Lower leg skin (tissue), 4 donors: ENCODE data around the gene OTX1. TPM values are rescaled to one million over a fixed set of nuclear protein-coding genes. Genes with fewer than 3 reads are reported as not detected.

Experiments
- DNase-seq, 2 donors: peaks; one replicate each; pipeline ENCODE4 v3.0.0-alpha.2; 2019; ENCODE audit warnings: low spot score in 2 of 2
- H3K4me3 ChIP-seq: fragments of 200-600 bp; sonication (generic); 2 replicates; pipeline ENCODE4 v1.5.1; 2017; ENCODE audit warnings: mild to moderate bottlenecking, low read depth; ENCODE audit not compliant: poor library complexity, severe bottlenecking
- CTCF ChIP-seq, 3 donors: fragments of 450-650 bp; IDR thresholded peaks; one replicate each; pipeline ENCODE4 v1.5.1; 2016; ENCODE audit warnings: antibody characterized with exemption in 3 of 3, mild to moderate bottlenecking in 3 of 3, moderate library complexity in 2 of 3
- POLR2A ChIP-seq, 2 donors: fragments of 450-650 bp; IDR thresholded peaks; one replicate each; pipeline ENCODE4 v1.6.1; 2016 to 2017; ENCODE audit warnings: antibody characterized with exemption in 2 of 2, mild to moderate bottlenecking in 1 of 2, moderate library complexity in 1 of 2
- WGBS, 2 donors: methylation state at CpG; one replicate each; pipeline ENCODE4 v1.1.5; 2018; 5-methylcytosine and 5-hydroxymethylcytosine counted together
- intact Hi-C: fragments of 100-400 bp; cut with DNase I; formaldehyde crosslinking; loops from one replicate; pipeline ENCODE4 v1.15.0; 2023; ENCODE audit warnings: low total_unique reads
- total RNA-seq, 4 donors: library from RNA; depleted of rRNA; stranded (reverse); fragments of >200 nt; gene quantifications; one replicate each; pipeline ENCODE4 v1.1.0, GENCODE V29; 2016

The OTX1 gene
- total RNA-seq, 4 donors from 2014 or later = 5.3 to 9.2 (median 8.0) TPM

GRCh38 chr2:63051042-63051794 lies 588 bp downstream of the OTX1 start:
- intact Hi-C loops = loop anchor here (10.0 kb wide), 1 partner anchor 1936 kb away; no protein-coding TSS in a partner anchor
- 9 to 14% methylated on average over 32 to 39 of the region's 42 CpGs for WGBS, 2 donors
- no peak for DNase-seq
- TF ChIP-seq CTCF (IDR thresholded peaks at IDR 0.05) = no peak
- no peak for TF ChIP-seq POLR2A (IDR thresholded peaks at IDR 0.05)
- H3K4me3 ChIP-seq = peak overlapping the region; percentile 66

GRCh38 chr2:63051795-63052333 lies 1.2 kb downstream of the OTX1 start:
- intact Hi-C loops = loop anchor here (10.0 kb wide), 1 partner anchor 1937 kb away; no protein-coding TSS in a partner anchor
- DNase-seq = no peak
- TF ChIP-seq POLR2A (IDR thresholded peaks at IDR 0.05) (no peak), CTCF (IDR thresholded peaks at IDR 0.05) (no peak)

GRCh38 chr2:63052411-63053080 lies 1.9 kb downstream of the OTX1 start:
- 75 to 85% methylated on average over 20 to 27 of the region's 27 CpGs for WGBS, 2 donors
- TF ChIP-seq CTCF (IDR thresholded peaks at IDR 0.05) (no peak), POLR2A (IDR thresholded peaks at IDR 0.05) (no peak)
- H3K4me3 ChIP-seq = no peak overlapping the region
- no peak for DNase-seq
- intact Hi-C loops = loop anchor here (10.0 kb wide), 1 partner anchor 1938 kb away; no protein-coding TSS in a partner anchor

More at GRCh38 chr2:63051795-63052333, 1.2 kb downstream of the OTX1 start:
- peak overlapping the region; percentile 66 for H3K4me3 ChIP-seq
- WGBS, 2 donors = 62 to 79% methylated on average over 32 to 41 of the region's 42 CpGs

GRCh38 chr2:63053081-63053888 lies 2.7 kb downstream of the OTX1 start:
- WGBS, 2 donors = 78 to 81% methylated on average over 31 to 32 of the region's 34 CpGs
- no peak overlapping the region for H3K4me3 ChIP-seq
- TF ChIP-seq POLR2A (IDR thresholded peaks at IDR 0.05) (no peak), CTCF (IDR thresholded peaks at IDR 0.05) (no peak)
- no peak for DNase-seq
- intact Hi-C loops = loop anchor here (10.0 kb wide), 1 partner anchor 1938 kb away; no protein-coding TSS in a partner anchor

- TF ChIP-seq POLR2A (IDR thresholded peaks at IDR 0.05) (no peak), CTCF (IDR thresholded peaks at IDR 0.05) (no peak)
- 41 to 49% methylated on average over 44 to 48 of the region's 48 CpGs for WGBS, 2 donors
- intact Hi-C loops = loop anchor here (10.0 kb wide), 1 partner anchor 1939 kb away; no protein-coding TSS in a partner anchor
- H3K4me3 ChIP-seq = no peak overlapping the region
- no peak for DNase-seq
Observed at GRCh38 chr2:63053889-63054602, 3.4 kb downstream of the OTX1 start.
